ENCODE measurements around the gene GPR132. TPM values are rescaled to one million over a fixed set of nuclear protein-coding genes. Genes with fewer than 3 reads are reported as not detected.
A peak's percentile ranks its signal among the peaks of the same experiment; 100 is the strongest.

The GPR132 gene
- total and polyA plus RNA-seq, 2 donors (not counting 1 experiment from before 2014, with no cell fraction given): 38.6 to 54.5 TPM

DNA sequence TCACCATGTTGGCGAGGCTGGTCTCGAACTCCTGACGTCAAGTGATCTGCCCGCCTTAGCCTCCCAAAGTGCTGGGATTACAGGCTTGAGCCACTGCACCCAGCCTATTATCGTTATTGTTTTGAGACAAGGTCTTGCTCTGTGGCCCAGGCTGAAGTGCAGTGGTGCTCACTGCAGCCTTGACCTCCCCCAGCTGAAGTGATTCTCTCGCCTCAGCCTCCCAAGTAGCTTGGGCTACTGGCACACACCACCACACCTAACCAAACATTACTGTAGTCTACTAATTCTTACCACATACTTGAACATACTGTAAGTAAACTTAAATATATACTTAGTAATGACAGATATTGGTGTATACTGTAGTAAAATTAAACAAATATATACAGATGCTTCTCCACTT, 39.8 kb downstream of the GPR132 start:
- H4K20me1 ChIP-seq (ENCODE audit: control insufficient read depth, insufficient read depth, low read length, poor library complexity, severe bottlenecking): no peaks in the 10 kb centered on the region
- CTCF ChIA-PET: interaction anchor here (0.7 to 4.6 kb wide), 3 partner anchors 10 to 20 kb away, joined by 3 to 20 read pairs (median 4); no protein-coding TSS in a partner anchor
- H3K79me2 ChIP-seq (ENCODE audit: control insufficient read depth, insufficient read depth, low read length): peaks cover 7% of the 10 kb centered on the region
- intact Hi-C loops (cut with micrococcal nuclease): no loop called here
- no peak overlapping the region for H3K4me3 ChIP-seq (ENCODE audit: control extremely low read depth in 1 of 5, extremely low read depth in 1 of 5, insufficient read depth in 1 of 5, low read depth in 2 of 5, low read length in 4 of 5)
- ATAC-seq (ENCODE audit: low read depth): no peak
- H2AFZ ChIP-seq (ENCODE audit: insufficient read depth, low read depth, low read length, poor library complexity, severe bottlenecking): no peak overlapping the region
- no peak overlapping the region for H3K9ac ChIP-seq (ENCODE audit: low read length)
- H3K36me3 ChIP-seq (replicated peaks in 1 of 2; ENCODE audit: control extremely low read depth in 1 of 2, control insufficient read depth in 1 of 2, extremely low read depth in 1 of 2, insufficient read depth in 2 of 2, low read length in 1 of 2): no peaks in the 10 kb centered on the region
- Mint-ChIP-seq H3K9me3 (ENCODE audit: insufficient read depth) (no peaks in the 10 kb centered on the region), H3K27me3 (no peaks in the 10 kb centered on the region), H3K27ac (peak overlapping the region; percentile 90), H3K4me1 (peaks cover 31% of the 10 kb centered on the region), H3K4me3 (no peak overlapping the region)
- H3K4me2 ChIP-seq (replicated peaks; ENCODE audit: low read depth, low read length, poor library complexity, severe bottlenecking): no peak overlapping the region
- DNase-seq: no peak
- WGBS (ENCODE audit: insufficient coverage): 97% methylated on average over 5 of the region's 6 CpGs
- H3K27me3 ChIP-seq (replicated peaks in 1 of 4; ENCODE audit: control extremely low read depth in 1 of 4, control insufficient read depth in 3 of 4, insufficient read depth in 4 of 4, low read length in 3 of 4): no peaks in the 10 kb centered on the region
- H3K4me1 ChIP-seq (ENCODE audit: control insufficient read depth in 2 of 2, insufficient read depth in 2 of 2, low read length in 2 of 2): peaks cover 4 to 23% of the 10 kb centered on the region in 2 donors
- POLR2A ChIA-PET: no interaction called here
- no peak overlapping the region for H3K27ac ChIP-seq (ENCODE audit: low read length in 2 of 2)
- no peak for TF ChIP-seq CTCF (IDR thresholded peaks at IDR 0.05)
- TF ChIP-seq EZH2 (IDR thresholded peaks at IDR 0.05; ENCODE audit: borderline replicate concordance, insufficient read depth, low read depth, low read length, poor library complexity, severe bottlenecking): no peak
- H3K9me3 ChIP-seq (ENCODE audit: control extremely low read depth in 1 of 3, control insufficient read depth in 2 of 3, insufficient read depth in 1 of 3, low read length in 2 of 3): no peaks in the 10 kb centered on the region

DNA sequence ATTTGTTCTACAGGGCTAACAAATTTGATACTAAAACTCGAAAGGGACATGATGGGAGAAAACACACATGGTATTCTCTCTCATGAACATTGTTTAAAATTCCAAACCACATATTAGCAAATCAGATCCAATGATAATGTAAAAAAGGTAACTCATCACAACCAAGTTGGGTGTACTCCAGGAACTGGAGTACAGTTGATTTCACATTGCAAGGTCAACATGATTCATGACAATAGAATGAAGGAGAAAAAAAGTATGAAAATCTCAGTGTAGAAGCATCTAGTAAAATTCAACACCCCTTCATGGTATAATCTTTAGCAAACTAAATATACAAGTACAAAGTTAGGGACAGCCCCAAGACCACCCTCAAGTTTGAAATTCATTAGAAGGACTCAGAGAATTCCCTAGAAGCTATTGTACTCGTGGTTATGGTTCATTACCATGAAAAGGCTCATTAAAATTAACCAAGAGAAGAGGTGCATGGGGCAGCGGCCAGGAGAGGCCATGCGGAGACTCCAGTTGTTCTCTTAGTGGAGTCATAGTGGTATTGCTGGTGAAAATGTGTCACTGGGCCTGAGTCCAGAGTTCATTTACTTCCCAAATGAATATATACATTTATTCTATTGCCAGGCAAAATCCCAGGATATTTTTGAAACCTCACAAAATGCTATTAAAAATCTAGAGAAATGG, 41.3 kb downstream of the GPR132 start:
- Histone ChIP-seq H3K9me3 (ENCODE audit: control extremely low read depth in 1 of 3, control insufficient read depth in 2 of 3, insufficient read depth in 1 of 3, low read length in 2 of 3) (peaks cover 0 to 3% (median 0%) of the 10 kb centered on the region in 3 donors), H3K27me3 (replicated peaks in 1 of 4; ENCODE audit: control extremely low read depth in 1 of 4, control insufficient read depth in 3 of 4, insufficient read depth in 4 of 4, low read length in 3 of 4) (no peaks in the 10 kb centered on the region), H3K4me3 (ENCODE audit: control extremely low read depth in 1 of 5, extremely low read depth in 1 of 5, insufficient read depth in 1 of 5, low read depth in 2 of 5, low read length in 4 of 5) (no peak overlapping the region), H3K79me2 (ENCODE audit: control insufficient read depth, insufficient read depth, low read length) (peaks cover 21% of the 10 kb centered on the region), H3K4me1 (ENCODE audit: control insufficient read depth in 2 of 2, insufficient read depth in 2 of 2, low read length in 2 of 2) (peaks cover 16 to 37% of the 10 kb centered on the region in 2 donors), H3K4me2 (replicated peaks; ENCODE audit: low read depth, low read length, poor library complexity, severe bottlenecking) (no peak overlapping the region), H3K27ac (ENCODE audit: low read length in 2 of 2) (no peak overlapping the region), H2AFZ (ENCODE audit: insufficient read depth, low read depth, low read length, poor library complexity, severe bottlenecking) (no peak overlapping the region), H4K20me1 (ENCODE audit: control insufficient read depth, insufficient read depth, low read length, poor library complexity, severe bottlenecking) (peaks cover 14% of the 10 kb centered on the region), H3K9ac (ENCODE audit: low read length) (no peak overlapping the region), H3K36me3 (replicated peaks in 1 of 2; ENCODE audit: control extremely low read depth in 1 of 2, control insufficient read depth in 1 of 2, extremely low read depth in 1 of 2, insufficient read depth in 2 of 2, low read length in 1 of 2) (no peaks in the 10 kb centered on the region)
- CTCF ChIA-PET: interaction anchor here (4.6 kb wide), 1 partner anchor 22 kb away, joined by 20 read pairs; no protein-coding TSS in a partner anchor
- Mint-ChIP-seq H3K4me3 (peak overlapping the region; percentile 16), H3K9me3 (ENCODE audit: insufficient read depth) (no peaks in the 10 kb centered on the region), H3K4me1 (peaks cover 45% of the 10 kb centered on the region), H3K27me3 (no peaks in the 10 kb centered on the region), H3K27ac (peak overlapping the region; percentile 8)
- intact Hi-C loops (cut with micrococcal nuclease): no loop called here
- no peak for DNase-seq
- POLR2A ChIA-PET: no interaction called here
- WGBS (ENCODE audit: insufficient coverage): 88% methylated on average over 3 of the region's 4 CpGs
- no peak for TF ChIP-seq CTCF (IDR thresholded peaks at IDR 0.05)
- no peak for TF ChIP-seq EZH2 (IDR thresholded peaks at IDR 0.05; ENCODE audit: borderline replicate concordance, insufficient read depth, low read depth, low read length, poor library complexity, severe bottlenecking)
- no peak for ATAC-seq (ENCODE audit: low read depth)
